ENCODE measurements around the gene BCL7B. TPM values are rescaled to one million over a fixed set of nuclear protein-coding genes. Genes with fewer than 3 reads are reported as not detected.

The BCL7B gene
- total and polyA plus RNA-seq, 2 of the 13 experiments (the other 11 are each of a cell fraction or from before 2014, with no cell fraction given): 24.3 to 38.2 TPM

- H3K27ac ChIP-seq (ENCODE audit: extremely low read length, insufficient read depth, low read length): no peak overlapping the region
- 24% methylated on average over 7 of the region's 7 CpGs for WGBS (ENCODE audit: low lambda C conversion rate)
- H3K4me1 ChIP-seq (ENCODE audit: insufficient read depth, low read length): peaks cover 34% of the 10 kb centered on the region
- TF ChIP-seq CEBPB (IDR thresholded peaks at IDR 0.05; ENCODE audit: borderline replicate concordance, low read depth, low read length): peak; percentile 51
- TF ChIP-seq ZNF33A (CRISPR knock-in tag; IDR thresholded peaks at IDR 0.05; ENCODE audit: borderline replicate concordance): no peak
- no peaks in the 10 kb centered on the region for H4K20me1 ChIP-seq (ENCODE audit: insufficient read depth, low read length)
- H3K27me3 ChIP-seq (ENCODE audit: control insufficient read depth in 1 of 2, insufficient read depth in 2 of 2, low read length in 2 of 2): no peaks in the 10 kb centered on the region
- intact Hi-C loops (cut with micrococcal nuclease; ENCODE audit: unreplicated experiment): no loop called here
- no peak overlapping the region for H3K9ac ChIP-seq (ENCODE audit: insufficient read depth, low read depth, low read length)
- H3K4me3 ChIP-seq (replicated peaks in 1 of 3; ENCODE audit: insufficient read depth in 1 of 3, low read depth in 2 of 3, low read length in 3 of 3): no peak overlapping the region
- DNase-seq (ENCODE audit: low spot score) (no peak), ATAC-seq (no peak), FAIRE-seq (no peak)
- no peaks in the 10 kb centered on the region for H3K9me3 ChIP-seq (ENCODE audit: low read length)
- H3K36me3 ChIP-seq (replicated peaks in 1 of 2; ENCODE audit: control insufficient read depth in 1 of 2, insufficient read depth in 2 of 2, low read length in 2 of 2): peaks cover 4 to 12% of the 10 kb centered on the region in 2 experiments
- no peak overlapping the region for H2AFZ ChIP-seq (ENCODE audit: low read length)
- in situ Hi-C loops (cut with HindIII; ENCODE audit: extremely low pct_ligation_motif_present, low pct_unique_long_range_greater_than_20kb): no loop called here
- H3K4me2 ChIP-seq (ENCODE audit: low read depth, low read length): peak overlapping the region; percentile 29
- BruUV-seq (replicated peaks): no TSS peak
- no peaks in the 10 kb centered on the region for H3K79me2 ChIP-seq (ENCODE audit: insufficient read depth, low read length)
- POLR2A ChIA-PET: interaction anchor here (1.1 to 3.5 kb wide), 4 partner anchors 9 to 173 kb away, joined by 3 to 16 read pairs (median 7); partner anchors contain the start of genes ABHD11, BAZ1B and TBL2
- CTCF ChIA-PET (ENCODE audit: low intra/inter-chr PET ratio, low total read pairs): no interaction called here
Observed at GRCh38 chr7:73565675-73566340, 8.3 kb upstream of the BCL7B start.

DNA sequence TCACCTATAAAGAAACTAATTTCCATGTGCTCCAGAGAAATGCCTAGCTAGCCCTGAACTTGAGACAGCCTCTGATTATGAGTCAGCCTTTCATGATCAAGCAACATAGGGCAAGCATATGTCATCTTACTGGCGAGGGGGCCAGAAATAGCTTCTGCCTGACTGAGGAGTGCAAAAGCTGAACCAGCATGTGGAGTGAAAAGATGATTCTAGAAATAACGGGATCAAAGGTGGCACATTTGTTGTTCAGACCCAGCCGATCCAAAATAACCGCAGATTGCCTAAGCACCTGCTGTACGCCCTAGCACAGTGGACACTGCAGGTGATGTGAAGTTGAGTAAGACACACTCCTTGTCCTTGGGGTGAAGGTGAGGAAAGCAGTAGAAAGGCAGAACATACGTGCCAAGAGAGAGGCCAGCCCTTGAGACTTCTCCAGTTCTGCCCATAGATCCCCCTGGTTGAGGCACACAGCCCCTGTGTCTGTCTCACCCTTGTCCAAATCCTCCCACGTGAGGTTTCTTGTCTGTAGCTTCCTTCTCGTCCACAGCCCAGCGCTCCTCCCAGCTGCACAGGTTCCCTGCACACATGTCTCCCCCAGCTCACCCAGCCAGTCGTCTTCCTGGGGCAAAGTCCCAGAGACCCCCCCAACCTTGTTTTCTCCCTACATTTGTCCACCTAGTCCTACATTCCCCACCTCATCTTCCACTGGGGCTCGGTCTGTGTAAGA lies 2.8 kb upstream of the BCL7B start:
- intact Hi-C loops (cut with micrococcal nuclease; ENCODE audit: unreplicated experiment) (no loop called here), in situ Hi-C loops (cut with HindIII; ENCODE audit: extremely low pct_ligation_motif_present, low pct_unique_long_range_greater_than_20kb) (no loop called here)
- WGBS (ENCODE audit: low lambda C conversion rate): 12% methylated on average over 11 of the region's 11 CpGs
- peak; percentile 46 for DNase-seq (ENCODE audit: low spot score)
- Histone ChIP-seq H4K20me1 (ENCODE audit: insufficient read depth, low read length) (peaks cover 5% of the 10 kb centered on the region; the same call in 1 of the 2 replicates), H3K9ac (ENCODE audit: insufficient read depth, low read depth, low read length) (peak overlapping the region; percentile 7; the same call in 1 of the 2 replicates), H2AFZ (ENCODE audit: low read length) (peak overlapping the region; percentile 20), H3K36me3 (replicated peaks in 1 of 2; ENCODE audit: control insufficient read depth in 1 of 2, insufficient read depth in 2 of 2, low read length in 2 of 2) (no peaks in the 10 kb centered on the region), H3K79me2 (ENCODE audit: insufficient read depth, low read length) (peaks cover 14% of the 10 kb centered on the region), H3K4me2 (ENCODE audit: low read depth, low read length) (peak overlapping the region; percentile 69), H3K27me3 (ENCODE audit: control insufficient read depth in 1 of 2, insufficient read depth in 2 of 2, low read length in 2 of 2) (no peaks in the 10 kb centered on the region; a peak in 1 of 5 replicates), H3K9me3 (ENCODE audit: low read length) (no peaks in the 10 kb centered on the region), H3K27ac (ENCODE audit: extremely low read length, insufficient read depth, low read length) (no peak overlapping the region), H3K4me3 (replicated peaks in 1 of 3; ENCODE audit: insufficient read depth in 1 of 3, low read depth in 2 of 3, low read length in 3 of 3) (peak overlapping the region in 1 of 3 experiments; percentile 24; a peak in 1 of 6 replicates), H3K4me1 (ENCODE audit: insufficient read depth, low read length) (peaks cover 56% of the 10 kb centered on the region)
- ChIA-PET POLR2A (interaction anchor here (0.7 to 2.2 kb wide), 5 partner anchors 8 to 63 kb away, joined by 3 to 8 read pairs (median 4); partner anchors contain the start of genes BAZ1B and TBL2), CTCF (ENCODE audit: low intra/inter-chr PET ratio, low total read pairs) (no interaction called here)
- BruUV-seq (replicated peaks): no TSS peak
- FAIRE-seq: peak; percentile 30
- peak; percentile 5; the same call in 1 of the 3 replicates for ATAC-seq
- TF ChIP-seq ZNF7 (CRISPR knock-in tag; IDR thresholded peaks at IDR 0.05) (no peak), NR3C1 (CRISPR knock-in tag; IDR thresholded peaks at IDR 0.05) (no peak), MAFK (conservative IDR thresholded peaks at IDR 0.05 in 1 of 2, IDR thresholded peaks at IDR 0.05 in 1 of 2; ENCODE audit: low read length in 2 of 2) (0 out of 4 replicates have a peak, but pooled peaks of 1 of the 2 experiments have one; percentile 18), MAFF (IDR thresholded peaks at IDR 0.05; ENCODE audit: low read depth, low read length) (peak; percentile 41; the same call in 1 of the 2 replicates), RFX1 (IDR thresholded peaks at IDR 0.05) (no peak), FOXP1 (IDR thresholded peaks at IDR 0.05) (no peak), FOXP1 (CRISPR knock-in tag; IDR thresholded peaks at IDR 0.05) (no peak), BRCA1 (CRISPR knock-in tag; IDR thresholded peaks at IDR 0.05) (no peak)
- TF ChIP-seq, protein P1, sequence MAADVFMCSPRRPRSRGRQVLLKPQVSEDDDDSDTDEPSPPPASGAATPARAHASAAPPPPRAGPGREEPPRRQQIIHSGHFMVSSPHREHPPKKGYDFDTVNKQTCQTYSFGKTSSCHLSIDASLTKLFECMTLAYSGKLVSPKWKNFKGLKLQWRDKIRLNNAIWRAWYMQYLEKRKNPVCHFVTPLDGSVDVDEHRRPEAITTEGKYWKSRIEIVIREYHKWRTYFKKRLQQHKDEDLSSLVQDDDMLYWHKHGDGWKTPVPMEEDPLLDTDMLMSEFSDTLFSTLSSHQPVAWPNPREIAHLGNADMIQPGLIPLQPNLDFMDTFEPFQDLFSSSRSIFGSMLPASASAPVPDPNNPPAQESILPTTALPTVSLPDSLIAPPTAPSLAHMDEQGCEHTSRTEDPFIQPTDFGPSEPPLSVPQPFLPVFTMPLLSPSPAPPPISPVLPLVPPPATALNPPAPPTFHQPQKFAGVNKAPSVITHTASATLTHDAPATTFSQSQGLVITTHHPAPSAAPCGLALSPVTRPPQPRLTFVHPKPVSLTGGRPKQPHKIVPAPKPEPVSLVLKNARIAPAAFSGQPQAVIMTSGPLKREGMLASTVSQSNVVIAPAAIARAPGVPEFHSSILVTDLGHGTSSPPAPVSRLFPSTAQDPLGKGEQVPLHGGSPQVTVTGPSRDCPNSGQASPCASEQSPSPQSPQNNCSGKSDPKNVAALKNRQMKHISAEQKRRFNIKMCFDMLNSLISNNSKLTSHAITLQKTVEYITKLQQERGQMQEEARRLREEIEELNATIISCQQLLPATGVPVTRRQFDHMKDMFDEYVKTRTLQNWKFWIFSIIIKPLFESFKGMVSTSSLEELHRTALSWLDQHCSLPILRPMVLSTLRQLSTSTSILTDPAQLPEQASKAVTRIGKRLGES (CRISPR knock-in tag; IDR thresholded peaks at IDR 0.05; ENCODE audit: borderline replicate concordance): no peak
